Mucosa of descending colon (tissue), 3 donors: Measurements from ENCODE around the gene SERPINA3. TPM values are rescaled to one million over a fixed set of nuclear protein-coding genes. Genes with fewer than 3 reads are reported as not detected.

Source experiments
- ATAC-seq: fragments of 200-7000 bp; cut with Tn5 transposase; one replicate; pipeline ENCODE4 v1.9.1; 2020; ENCODE audit warnings: mild to moderate bottlenecking, moderate library complexity
- DNase-seq, 3 donors: peaks; one replicate each; pipeline ENCODE4 v3.0.0-alpha.2; 2020
- H3K36me3 ChIP-seq: fragments of 200-600 bp; one replicate; pipeline ENCODE4 v1.8.0; 2021; ENCODE audit warnings: low read depth, mild to moderate bottlenecking
- H3K4me1 ChIP-seq: fragments of 200-600 bp; one replicate; pipeline ENCODE4 v1.8.0; 2021; ENCODE audit warnings: low read depth, mild to moderate bottlenecking
- H3K4me3 ChIP-seq: fragments of 200-600 bp; one replicate; pipeline ENCODE4 v1.8.0; 2021; ENCODE audit warnings: mild to moderate bottlenecking
- H3K9me3 ChIP-seq: fragments of 200-600 bp; one replicate; pipeline ENCODE4 v1.8.0; 2021; ENCODE audit warnings: mild to moderate bottlenecking
- intact Hi-C, 2 donors: fragments of 100-400 bp; cut with DNase I in 1 of 2; cut with micrococcal nuclease in 1 of 2; formaldehyde crosslinking; loops; one replicate each; pipeline versions ENCODE4 v1.11.0 to v1.11.1; 2022; cut with DNase I, micrococcal nuclease
- total RNA-seq, 3 donors: library from RNA; stranded (reverse); fragmentation: NEBNext Ultra II Directional in 2 of 3; extraction: Animal tissue kit (Norgen Biotek cat#: 25700) in 2 of 3; gene quantifications; one replicate each; pipeline versions ENCODE4 v1.2.1 to v1.2.4, GENCODE V29; 2021 to 2023
- TF ChIP-seq, protein P1 (sequence below): fragments of 200-600 bp; IDR thresholded peaks from one replicate; pipeline ENCODE4 v1.8.0; 2022; ENCODE audit warnings: antibody characterized with exemption, mild to moderate bottlenecking
- donor health status: DM: no; HTN: no; CAD: no; lungs with moderate emphysema.
- donor health status: DM: no; HTN: no; CAD: no.
- donor health status: DM: no; HTN: yes; CAD: no.

SERPINA3 gene
- total RNA-seq, 3 donors from 2014 or later, result 3.1 to 43.9 (median 41.3) TPM

DNA sequence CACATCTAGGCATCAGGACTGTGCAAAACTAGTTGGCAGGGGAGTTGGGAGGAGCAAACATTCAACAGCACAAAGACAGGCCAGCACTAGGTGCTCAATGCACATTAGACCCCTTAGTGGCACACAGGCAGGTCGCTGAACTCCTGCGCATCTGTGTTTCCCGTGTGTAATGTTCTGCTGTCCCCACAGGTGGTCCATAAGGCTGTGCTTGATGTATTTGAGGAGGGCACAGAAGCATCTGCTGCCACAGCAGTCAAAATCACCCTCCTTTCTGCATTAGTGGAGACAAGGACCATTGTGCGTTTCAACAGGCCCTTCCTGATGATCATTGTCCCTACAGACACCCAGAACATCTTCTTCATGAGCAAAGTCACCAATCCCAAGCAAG, 11.2 kb downstream of the SERPINA3 start:
- Histone ChIP-seq H3K4me1 (no peaks in the 10 kb centered on the region), H3K4me3 (no peak overlapping the region), H3K9me3 (peaks cover 5% of the 10 kb centered on the region), H3K36me3 (no peaks in the 10 kb centered on the region)
- DNase-seq (no peak), ATAC-seq (no peak)
- TF ChIP-seq, protein P1, sequence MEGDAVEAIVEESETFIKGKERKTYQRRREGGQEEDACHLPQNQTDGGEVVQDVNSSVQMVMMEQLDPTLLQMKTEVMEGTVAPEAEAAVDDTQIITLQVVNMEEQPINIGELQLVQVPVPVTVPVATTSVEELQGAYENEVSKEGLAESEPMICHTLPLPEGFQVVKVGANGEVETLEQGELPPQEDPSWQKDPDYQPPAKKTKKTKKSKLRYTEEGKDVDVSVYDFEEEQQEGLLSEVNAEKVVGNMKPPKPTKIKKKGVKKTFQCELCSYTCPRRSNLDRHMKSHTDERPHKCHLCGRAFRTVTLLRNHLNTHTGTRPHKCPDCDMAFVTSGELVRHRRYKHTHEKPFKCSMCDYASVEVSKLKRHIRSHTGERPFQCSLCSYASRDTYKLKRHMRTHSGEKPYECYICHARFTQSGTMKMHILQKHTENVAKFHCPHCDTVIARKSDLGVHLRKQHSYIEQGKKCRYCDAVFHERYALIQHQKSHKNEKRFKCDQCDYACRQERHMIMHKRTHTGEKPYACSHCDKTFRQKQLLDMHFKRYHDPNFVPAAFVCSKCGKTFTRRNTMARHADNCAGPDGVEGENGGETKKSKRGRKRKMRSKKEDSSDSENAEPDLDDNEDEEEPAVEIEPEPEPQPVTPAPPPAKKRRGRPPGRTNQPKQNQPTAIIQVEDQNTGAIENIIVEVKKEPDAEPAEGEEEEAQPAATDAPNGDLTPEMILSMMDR, result no peak
- intact Hi-C loops, result no loop called here

DNA sequence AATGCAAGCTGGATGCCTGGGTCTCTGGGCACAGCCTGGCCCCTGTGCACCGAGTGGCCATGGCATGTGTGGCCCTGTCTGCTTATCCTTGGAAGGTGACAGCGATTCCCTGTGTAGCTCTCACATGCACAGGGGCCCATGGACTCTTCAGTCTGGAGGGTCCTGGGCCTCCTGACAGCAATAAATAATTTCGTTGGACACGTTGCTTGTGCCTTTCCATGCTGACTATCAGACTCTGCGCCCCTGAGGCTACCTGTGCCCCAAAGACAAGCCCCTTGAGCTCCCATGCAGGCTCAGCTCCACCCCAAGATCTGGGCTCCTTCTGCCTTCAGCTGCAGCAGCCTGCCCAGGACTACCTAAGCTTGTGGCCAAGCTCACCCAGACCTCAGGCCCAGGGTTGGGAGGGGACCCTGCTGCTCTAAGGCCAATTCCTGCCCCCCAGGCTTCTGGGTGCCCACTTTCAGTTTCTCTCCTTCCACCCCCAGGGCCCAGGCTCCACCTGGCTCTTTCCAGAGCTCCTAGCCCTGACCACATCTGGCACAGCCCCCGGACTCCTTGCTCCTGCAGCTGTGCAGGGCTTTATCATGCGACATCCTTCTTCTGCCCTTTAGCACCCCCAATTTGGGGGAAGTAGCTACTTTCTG, 11.8 kb downstream of the SERPINA3 start:
- Histone ChIP-seq H3K4me3 (no peak overlapping the region), H3K4me1 (no peaks in the 10 kb centered on the region), H3K36me3 (no peaks in the 10 kb centered on the region), H3K9me3 (no peaks in the 10 kb centered on the region)
- ATAC-seq, result no peak
- no peak for DNase-seq
- TF ChIP-seq, protein P1, result no peak
- intact Hi-C loops, result no loop called here

DNA sequence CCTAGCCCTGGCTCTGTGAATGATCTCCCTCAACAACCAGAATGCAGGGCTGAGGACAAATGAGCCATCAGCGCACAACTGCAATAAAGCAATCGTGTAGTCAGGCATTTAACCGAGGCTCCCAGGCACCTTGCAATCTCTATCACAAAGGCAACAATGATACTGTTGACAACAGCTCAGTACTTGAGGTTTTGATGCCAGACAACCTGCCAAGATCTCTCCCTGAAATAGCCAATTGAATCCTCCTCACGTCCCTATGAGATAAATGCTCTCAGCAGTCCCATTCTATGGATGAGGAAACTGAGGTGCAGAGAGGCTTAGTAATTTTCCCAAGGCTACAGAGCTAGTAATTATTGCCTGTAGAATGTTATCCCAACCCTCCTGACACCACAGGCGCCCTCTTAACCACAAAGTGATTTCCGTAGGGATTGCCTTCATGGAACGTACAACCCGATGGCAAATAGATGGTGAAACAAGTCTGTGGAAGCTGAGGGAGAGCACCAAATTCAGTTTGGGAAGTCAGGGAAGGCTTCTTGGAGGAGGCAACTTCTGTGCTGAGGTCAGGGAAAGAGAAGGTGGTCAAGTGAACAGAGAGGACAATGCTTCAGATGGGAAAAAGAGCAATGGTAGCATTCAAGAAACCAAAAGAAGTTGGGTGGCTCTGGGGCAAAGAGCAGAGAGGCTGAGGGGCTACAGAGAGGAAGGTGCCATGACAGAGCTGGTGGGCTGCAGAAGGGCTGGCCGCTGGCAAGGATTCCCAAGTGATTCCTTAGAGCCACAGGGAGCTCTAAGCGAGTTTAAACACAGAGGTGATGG, 12.6 kb downstream of the SERPINA3 start:
- H3K4me3 ChIP-seq, result no peak overlapping the region
- intact Hi-C loops, result no loop called here
- ATAC-seq, result no peak
- no peak for DNase-seq
- no peaks in the 10 kb centered on the region for H3K4me1 ChIP-seq
- TF ChIP-seq, protein P1, result no peak
- no peaks in the 10 kb centered on the region for H3K9me3 ChIP-seq
- no peaks in the 10 kb centered on the region for H3K36me3 ChIP-seq

DNA sequence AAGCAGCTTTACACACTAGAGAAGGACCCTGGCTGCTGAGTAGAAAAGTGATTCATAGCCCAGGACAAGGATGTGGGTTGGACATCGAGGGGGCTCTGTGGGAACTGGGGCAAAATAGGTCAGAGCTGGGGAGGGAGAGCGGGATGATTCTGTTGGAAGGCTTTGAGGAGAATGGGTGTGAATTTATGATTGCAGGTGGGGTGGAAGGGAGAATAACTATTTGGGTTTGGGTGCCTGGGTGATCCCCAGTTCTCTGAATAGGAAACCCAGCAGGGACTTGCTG, 13.1 kb downstream of the SERPINA3 start:
- DNase-seq, result no peak
- Histone ChIP-seq H3K4me3 (no peak overlapping the region), H3K9me3 (no peaks in the 10 kb centered on the region), H3K4me1 (no peaks in the 10 kb centered on the region), H3K36me3 (no peaks in the 10 kb centered on the region)
- intact Hi-C loops, result no loop called here
- ATAC-seq, result no peak
- TF ChIP-seq, protein P1, result no peak

DNA sequence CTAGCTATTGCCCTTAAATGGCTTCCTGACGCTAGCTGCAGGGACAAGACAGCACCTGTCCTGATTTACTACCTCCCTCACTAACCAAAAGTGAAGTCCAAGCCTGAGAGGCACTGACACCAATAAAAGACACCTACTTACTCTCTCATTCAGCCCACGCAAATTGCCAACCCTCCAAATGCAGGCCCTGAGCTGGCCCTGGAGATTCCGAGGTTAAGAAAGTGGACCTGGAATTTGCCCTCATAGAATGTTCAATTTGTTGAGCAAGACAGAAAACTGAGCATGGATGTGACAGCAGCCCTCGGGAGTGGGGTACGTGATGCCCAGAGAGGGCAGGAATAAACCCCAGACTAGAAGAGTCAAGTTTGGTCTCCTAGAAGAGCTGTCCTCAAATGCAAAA, 16.4 kb downstream of the SERPINA3 start:
- no peak for ATAC-seq
- Histone ChIP-seq H3K36me3 (no peaks in the 10 kb centered on the region), H3K4me3 (no peak overlapping the region), H3K4me1 (no peaks in the 10 kb centered on the region), H3K9me3 (no peaks in the 10 kb centered on the region)
- DNase-seq, result no peak
- TF ChIP-seq, protein P1, result no peak
- intact Hi-C loops, result no loop called here
